Activated CD4-positive, alpha-beta T cell treated with anti-CD3 and anti-CD28 coated beads, Interleukin-2, Interleukin-4, amounts not matched to agents 100 ng/mL and 50 ng/mL, durations not matched to agents 16 hours and 8 hours (primary cell): ENCODE data around the gene CD79A.

Experiments used
- DNase-seq: peaks from one replicate; pipeline ENCODE4 v3.0.0-alpha.2; 2020; ENCODE audit warnings: low spot score

CD79A gene

DNA sequence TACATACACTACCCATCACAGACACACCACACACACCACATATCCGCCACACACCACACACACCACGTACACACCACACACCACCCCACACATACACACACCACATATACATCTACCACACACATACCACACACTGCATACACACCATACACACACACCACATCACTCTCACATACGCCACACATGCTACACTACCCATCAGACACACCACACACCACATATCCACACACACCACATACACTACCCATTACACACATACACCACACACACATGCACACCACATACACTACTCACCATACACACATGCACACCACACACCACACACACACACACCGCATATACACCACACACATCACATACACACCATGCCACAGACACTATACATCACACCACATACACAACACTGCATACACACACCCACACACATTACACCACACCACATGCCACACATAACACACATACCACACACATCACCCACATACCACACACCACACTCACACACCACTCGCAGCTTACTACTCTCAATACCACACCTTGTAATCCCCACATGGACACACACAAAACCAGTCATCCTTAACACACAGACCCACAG lies 41.7 kb downstream of the CD79A start:
- DNase-seq = no peak

DNA sequence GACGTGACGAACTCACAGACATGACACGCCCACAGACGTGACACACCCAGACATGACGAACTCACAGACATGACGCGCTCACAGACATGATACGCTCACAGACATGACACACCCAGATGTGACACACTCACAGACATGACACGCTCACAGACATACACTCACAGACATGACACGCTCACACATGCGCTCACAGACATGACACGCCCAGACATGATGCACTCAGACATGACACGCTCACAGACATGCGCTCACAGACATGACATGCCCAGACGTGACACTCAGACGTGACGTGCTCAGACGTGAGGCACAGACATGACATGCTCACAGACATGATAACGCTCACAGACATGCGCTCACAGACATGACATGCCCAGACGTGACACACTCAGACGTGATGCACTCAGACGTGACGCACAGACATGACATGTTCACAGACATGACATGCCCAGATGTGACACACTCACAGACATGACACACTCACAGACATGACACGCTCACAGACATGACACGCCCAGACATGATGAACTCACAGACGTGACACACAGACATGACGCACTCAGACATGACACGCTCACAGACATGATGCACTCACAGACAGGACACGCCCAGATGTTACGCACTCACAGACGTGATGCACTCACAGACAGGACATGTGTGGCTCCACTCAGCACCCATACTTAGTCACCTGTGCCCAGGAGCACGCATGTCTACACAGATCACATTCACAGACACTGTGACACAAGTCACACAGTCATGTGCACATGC lies 43.1 kb downstream of the CD79A start:
- DNase-seq = no peak

DNA sequence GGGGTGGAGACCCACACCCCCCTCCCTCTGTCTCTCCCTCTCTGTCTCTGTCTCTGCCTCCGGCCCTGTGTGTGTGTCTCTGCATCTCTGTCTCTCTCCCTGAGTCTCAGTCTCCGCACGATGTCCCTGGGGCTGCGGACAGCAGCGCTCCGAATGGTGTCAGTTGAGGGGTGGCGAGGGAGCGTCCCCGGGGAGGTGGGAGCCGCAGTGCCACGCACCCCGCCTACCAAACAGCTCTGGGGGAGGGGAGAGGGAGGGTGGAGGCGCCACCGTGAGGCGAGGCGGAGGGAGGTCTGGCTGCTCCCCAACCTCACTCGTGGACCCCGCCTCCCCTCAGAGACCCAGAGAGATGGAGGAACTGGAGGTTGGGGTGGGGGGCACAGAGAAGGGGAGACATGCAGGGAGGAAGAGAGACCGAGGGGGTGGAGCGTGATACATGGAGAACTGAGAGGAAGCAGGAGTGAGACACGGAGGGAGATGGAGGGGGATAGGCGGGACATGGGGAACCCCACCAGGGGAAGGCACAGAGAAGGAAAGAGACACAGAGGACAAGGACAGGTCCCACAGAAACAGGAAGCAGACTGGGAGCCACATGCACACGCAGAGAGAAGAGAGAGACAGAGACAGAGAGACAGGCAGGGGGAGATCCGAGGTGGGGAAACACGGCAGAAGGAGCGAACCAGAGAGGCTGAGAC lies 44.0 kb downstream of the CD79A start:
- no peak for DNase-seq

DNA sequence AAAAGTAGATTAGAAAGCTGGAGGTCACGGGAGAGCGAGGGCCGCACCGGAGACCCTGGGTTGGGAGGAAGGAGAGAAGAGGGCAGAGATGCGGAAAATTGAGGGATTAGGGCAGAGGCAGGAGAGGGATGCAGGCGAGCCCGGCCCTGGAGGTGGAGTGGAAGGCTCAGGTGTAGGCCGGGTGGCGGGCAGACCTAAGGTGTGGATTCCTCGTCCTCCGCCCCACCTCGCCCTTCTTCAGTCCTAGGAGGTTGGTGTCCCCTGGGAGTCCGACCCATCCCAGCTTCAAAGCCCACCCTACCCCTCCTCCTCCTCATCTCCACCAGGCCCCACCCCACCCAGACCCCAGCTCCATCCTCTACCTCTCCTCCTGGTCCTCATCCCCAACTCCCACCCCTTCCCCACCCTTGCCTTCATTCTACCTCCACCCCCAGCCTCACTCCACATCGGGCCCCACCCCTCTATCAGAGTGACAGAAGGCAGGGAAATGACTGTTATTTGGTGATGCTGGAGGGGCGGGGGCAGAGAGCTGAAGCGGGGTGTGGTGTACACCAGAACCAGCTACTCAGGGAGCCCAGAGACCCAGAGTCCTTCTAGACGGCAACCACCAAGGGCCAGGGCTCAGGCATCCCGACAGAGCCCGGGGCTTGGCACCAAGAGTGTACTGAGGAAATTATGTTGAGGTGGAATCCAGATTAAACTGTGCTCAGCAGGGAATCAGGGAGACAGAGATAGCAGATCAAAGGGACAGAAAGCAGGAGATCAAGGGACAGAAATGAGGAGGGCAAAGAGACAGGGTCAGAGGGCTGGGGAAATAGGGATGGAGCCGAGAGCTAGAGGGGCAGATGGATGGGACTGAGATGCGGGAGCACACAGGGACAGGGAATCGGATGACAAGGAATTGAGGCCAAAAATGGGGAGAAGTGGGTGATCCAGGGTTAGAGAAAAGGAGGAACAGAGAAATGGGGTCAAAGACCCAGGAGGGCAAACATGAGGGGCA lies 44.8 kb downstream of the CD79A start:
- DNase-seq = no peak

DNA sequence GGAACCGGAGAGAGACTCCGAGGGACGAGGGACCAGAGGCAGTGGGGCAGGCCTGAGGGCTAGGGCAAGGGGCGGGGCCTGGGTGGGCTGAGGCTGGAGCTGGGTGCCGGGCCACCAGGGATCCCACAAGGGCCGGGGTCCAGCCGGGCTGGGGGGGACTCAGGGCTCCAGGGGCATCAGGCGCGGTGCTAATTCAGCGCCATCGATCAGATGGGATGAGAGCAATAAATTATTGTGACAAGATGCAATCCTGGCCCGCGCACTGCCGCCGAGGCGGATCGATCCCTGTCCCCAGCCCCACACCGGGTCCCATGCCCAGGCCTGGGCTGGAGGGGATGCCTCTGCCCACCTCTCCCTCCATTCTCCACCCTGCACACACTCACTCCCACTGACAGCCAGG lies 45.5 kb downstream of the CD79A start:
- no peak for DNase-seq

DNA sequence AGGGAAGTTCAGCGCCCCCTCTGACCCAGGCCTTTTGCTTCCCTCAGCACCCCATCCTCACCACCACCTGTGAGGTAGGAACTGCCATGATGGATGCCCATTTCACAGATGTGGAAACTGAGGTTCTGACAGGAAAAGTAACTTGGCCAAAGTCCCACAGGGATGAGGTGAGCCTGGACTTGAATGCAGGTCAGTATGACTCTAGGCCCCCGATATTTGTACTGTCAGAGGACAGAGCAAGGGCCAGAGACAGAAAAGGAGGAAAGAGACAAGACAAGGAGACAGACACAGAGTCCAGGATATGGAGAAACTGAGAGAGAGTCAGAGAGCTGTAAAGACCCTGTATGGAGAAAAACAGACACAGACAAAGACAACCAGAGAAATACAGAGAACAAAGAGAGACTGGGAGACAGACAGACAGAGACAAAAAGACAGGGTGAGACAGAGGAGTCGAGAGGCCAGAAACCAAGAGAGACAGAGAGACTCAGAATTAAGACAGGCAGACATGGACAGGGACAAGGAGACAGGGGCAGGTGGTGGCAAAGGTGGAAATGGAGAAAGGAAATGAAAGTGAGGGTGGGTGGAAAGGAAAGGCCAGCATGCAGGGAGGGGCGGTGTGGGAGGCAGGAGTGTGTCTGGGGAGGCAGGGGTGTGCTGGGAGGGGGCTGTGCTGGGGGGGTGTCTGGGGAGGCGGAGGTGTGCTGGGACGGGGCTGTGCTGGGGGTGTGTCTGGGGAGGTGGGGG lies 46.1 kb downstream of the CD79A start:
- DNase-seq = no peak

DNA sequence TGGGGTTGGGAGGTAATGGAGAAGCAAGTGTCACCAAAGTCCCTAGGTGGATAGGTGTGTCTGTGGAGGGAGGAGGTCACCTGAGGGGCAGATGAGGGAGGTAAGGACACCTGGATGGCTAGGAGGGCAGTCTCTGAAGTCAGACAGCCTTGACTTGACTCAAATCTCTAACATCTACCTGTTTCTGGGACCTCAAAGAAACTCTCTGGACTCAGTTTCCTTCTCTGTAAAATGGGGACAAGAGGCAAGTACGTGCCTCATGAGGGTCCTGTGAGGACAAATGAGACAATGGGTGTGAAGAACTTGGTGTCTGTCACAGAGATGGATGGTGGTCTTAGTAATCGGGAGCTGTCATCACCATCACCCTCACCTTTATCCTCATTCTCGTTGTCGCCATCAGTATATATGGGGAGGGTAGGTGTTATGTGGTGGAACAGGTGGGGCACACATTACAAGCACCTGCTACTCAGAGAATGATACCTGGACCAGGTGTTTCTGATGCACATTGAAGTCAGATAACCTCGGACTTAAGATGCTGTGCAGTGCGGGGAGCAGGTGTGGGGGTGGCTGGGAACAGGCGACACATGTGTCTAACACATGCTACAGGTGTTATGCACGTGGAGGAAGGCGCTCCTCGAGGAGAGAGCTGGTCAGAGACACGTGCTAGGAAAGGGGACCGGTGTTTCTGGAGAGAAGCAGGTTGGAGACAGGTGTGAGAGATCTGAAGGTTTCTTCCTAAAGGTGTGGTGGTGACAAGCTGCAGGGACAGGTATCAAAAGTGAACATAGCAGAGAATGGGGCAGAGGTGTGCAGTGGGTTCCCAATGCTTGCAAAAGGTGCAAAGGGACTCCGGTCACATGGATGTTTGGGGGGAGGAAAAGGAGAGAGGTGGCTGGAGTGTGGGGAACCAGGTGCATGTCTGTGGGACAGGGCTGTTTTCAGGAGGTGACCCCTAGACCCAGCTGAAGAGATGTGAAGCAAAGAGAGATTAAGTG lies 47.4 kb downstream of the CD79A start:
- no peak for DNase-seq

DNA sequence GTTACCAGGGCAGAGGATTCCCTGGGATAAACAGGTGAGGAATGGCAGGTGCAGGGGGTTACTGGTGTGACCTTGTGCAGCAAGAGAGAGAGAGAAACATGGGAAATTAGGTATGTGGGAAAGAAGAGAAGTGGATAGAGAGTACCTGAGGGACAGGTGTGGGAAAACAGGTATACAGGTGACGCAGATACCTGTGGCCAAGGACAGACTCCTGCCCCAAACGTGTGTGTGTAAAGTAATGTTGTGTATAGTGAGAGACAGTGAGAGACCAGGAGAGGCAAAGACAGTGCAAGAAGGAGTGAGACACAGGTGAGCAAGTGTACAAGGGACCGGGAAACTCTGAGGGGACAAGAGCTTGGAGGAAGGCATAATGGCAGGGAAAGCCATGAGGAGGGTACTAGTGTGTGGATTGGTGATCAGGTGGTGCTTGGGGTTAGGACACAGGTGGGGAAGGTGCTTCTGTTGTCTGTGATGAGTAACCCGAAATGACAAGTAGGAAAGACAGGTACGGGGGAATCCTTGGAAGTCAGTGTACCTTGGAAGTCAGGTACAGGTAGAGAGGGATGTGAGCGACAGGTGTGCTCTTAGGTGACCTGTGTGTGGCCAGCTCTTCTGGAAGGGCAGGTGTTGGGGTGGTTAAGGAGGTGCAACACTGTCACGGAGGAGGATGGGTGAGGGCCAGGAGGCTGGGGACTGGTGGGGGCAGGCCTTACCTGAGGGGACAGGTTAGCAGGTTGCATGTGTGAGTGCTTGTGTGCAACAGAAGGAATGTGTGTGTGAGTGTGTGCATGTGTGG lies 48.3 kb downstream of the CD79A start:
- DNase-seq = no peak

DNA sequence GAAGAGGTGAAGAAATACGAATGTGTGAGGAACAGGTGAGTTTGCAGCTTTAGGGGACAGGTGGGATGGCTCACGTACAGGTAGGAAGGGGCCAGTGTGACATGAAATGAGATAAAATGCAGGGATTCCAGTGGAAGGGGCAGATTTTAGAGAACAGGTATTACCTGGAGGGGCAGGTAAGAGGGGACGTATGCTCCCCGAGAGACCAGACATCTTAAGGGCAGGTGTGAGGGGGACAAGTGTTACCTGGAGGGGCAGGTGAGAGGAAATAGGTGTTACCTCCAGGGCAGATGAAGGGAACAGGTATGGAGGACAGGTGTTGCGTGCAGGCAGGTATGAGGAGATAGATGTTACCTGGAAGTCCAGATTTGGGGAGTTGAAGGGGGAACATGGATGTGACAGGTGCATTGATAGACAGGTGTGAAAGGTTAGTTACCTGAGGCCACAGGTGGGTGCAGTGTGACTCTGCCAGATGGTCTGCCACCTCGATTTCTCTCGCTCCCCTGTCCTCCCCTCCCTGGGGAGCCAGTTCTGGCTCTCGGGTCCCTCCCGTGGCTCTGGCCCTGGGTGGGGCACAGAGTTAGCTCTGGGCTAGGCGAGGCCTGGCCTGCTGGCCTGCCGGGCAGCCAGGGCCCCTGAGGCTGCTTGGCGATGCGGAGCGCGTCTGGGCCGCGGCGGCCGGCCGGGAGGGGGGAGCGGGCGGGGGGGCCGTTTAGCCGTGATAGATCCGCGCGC lies 49.1 kb downstream of the CD79A start:
- DNase-seq = no peak

DNA sequence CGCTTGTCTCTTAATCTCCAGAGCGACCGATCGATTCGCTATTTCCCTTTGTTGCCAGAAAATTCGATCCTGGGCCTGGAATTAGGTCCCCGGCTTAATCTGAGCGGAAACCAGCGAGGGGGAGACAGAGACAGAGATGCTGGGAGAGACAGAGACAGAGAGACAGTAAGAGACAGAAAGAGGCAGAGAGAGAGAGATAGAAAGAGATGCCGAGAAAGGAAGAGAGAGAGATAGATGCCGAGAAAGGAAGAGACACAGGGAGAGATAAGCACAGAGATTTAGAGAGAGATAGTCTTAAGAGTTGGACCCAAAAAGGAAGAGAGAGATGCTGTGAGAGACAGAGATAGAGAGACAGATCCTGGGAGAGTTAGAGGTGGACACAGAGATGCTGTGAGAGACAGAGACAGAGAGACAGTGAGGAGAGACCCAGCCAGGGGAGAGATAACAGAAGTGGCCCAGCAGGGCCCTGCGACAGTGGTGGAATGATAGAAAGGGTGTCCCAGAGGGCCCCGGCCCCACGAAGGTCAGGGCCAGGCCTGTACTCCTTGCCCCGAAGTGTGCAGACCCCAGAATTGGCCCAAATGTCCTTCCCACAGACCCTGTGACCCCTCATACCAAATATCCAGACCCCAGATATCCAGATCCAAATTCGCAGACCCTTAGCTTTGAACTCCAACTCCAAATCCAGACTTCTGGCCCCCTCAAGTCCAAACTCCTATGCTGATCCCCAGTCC lies 49.9 kb downstream of the CD79A start:
- no peak for DNase-seq

DNA sequence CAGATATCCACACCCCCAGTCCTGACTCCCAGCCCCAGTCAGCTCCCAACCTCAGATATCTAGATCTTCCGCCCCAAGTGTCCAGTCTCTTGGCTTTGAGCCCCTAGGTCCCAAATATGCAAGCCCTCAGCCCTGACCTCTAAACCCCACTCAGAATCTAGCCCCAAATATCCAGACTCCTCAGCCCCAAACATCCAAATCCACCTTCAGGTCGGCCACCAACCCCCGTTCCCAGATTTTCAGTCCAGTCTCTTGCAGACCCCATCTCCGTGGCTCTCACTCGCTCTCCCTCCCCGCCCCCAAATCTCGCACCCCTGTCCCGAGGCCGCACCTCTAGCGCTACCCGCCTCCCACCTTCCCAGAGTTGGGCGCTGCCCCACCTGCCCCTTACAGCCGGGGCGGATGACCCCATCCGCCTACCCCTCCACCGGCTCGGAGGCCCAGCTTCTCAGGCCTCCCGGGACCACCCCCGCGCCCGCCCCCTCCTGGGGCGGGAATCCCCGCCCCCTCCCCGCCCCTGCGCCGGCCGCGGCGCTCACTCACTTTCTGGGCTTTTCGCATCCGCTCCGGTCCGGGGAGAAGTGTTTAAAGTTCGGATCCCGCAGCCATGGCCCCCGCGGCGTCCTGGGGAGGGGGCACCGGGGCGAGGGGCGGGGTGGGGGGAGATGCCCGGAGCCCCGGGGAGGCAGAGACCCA lies 50.6 kb downstream of the CD79A start:
- DNase-seq = no peak

DNA sequence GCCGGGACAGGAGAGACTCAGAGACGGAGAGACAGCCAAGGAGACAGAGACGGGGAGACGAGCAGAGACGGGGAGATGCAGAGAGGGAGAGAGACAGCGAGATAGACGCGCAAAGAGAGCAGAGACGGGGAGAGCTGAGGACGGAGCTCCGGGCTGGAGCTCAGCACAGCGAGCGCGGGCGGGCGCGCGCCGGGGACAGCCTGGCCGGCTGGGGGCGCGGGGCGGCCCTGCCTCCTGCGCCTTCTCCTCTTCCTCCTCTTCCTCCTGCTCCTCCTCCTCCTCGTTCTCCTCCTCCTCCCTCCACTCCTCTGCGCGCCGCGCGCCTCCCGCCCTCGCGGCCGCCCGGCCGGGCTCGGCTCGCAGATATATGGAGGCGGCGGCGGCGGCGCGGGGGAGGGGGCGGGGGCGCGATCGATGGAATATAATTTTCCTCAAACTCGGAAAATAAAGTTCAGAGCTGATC lies 51.2 kb downstream of the CD79A start, which contains the start of gene ERFL:
Gene ERFL, minus strand, starts transcription at position 229 of the 463 bp plus-strand sequence. CDS start 15,530 bp downstream, outside the sequence.
- DNase-seq = no peak

DNA sequence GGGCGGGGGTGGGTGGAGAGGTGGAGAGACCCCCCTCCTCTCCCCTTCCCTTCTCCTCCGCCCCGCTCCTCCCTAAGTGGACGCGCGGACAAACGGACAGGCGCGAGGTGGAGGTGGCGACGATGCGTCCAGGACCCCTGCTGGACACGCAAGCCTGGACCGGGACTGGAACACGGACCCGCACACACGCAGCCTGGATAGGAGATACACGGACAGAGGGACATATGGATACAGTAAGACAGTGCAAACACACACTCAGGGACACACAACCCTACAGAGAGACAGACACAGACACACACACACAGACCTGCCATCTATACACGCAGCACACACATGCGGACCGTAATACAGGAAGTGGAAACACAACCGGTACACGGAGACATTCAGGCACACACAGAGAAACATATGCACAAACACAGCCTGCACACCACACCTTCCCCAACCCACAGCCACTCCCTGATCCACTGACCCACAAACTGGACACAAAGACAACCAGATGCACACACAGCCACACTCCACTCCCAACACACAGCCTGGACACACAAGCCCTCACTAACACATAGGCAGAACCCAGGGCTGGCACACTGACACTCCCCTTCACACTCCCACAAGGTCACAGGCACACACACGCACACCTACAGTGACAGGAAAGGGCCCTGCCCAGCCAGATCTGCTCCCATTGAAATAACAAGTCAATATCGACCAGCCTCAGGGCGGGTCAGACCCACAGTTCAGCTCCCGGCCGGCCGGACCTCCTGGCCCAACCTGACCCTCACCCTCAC lies 51.9 kb downstream of the CD79A start:
- no peak for DNase-seq

DNA sequence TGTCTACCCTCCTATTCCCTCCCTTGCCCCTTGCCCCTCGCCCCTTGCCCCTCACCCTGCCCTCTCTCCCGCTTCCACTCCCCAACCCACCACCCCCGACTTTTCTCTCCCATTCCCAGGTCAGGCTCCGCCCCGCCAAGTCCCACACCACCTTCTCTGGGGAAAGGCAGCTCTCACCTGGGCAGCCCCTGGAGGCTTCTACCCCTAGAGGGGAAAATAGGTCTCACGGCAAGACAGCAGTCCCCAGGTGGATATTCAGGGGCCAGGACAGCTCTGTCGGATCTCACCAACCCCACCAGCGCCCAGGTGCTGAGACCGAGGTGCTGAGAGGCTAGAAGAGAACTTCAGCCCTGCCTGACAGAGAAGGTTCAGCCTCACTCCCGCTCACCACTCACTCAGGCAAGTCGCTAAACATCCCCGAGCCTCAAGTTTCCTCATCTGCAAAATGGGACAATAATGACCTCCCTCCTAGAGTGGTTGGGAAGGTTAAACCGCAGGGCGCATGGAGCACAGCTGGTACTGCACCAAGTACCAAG lies 52.5 kb downstream of the CD79A start:
- no peak for DNase-seq

DNA sequence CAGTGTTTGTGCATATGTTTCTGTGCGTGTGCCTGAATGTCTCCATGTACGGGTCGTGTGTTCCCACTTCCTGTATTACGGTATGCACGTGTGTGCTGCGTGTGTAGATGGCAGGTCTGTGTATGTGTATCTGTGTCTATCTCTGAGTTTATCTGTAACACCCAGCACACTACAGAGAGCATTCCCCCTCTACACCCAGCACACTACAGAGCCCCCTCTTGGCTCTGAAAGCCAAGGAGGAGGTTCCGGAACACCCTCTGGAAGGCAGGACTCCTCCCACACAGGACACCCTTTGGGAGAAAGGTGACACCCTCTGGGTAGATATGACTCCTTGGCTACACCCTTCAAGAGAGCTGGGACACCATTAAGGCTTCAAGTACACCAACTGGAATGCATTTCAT lies 53.2 kb downstream of the CD79A start:
- no peak for DNase-seq
